COLO668 (cell line): Measurements from ENCODE around the gene TRNT1.

Experiments used
- DNase-seq: peaks from one replicate; lab custom pipeline; 2025; ENCODE audit not compliant: unreplicated experiment; lab: John Stamatoyannopoulos, UW

Gene TRNT1

DNA sequence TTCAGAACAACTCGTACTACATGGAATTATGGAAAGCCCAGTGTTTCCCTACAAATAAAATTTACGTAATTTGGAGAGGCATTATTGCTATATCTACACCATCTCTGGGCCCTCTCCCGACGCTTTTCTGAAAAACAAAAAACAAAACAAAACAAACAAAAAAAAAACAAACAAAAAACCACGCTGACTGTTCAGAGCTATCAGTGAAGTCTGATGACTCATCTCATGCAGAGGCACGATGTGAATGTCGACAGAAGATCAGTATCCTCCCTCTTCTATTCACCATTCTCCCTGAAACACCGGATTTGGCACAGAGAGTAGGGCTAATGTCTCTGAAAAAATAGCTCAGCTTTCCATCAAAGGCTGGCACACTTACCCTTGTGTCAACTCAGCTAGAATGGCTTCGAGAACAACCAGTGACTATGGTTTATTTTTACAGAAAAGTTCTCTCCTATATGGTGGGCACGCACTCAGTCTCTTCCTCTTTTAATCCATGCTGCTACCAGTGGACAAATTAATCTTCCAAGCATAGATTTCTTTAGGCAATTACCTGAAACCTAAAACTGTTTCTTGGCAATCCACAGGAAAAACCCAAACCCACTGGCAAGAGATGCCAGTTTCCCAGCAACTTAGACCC lies 51.2 kb downstream of the TRNT1 start:
- no peak for DNase-seq

DNA sequence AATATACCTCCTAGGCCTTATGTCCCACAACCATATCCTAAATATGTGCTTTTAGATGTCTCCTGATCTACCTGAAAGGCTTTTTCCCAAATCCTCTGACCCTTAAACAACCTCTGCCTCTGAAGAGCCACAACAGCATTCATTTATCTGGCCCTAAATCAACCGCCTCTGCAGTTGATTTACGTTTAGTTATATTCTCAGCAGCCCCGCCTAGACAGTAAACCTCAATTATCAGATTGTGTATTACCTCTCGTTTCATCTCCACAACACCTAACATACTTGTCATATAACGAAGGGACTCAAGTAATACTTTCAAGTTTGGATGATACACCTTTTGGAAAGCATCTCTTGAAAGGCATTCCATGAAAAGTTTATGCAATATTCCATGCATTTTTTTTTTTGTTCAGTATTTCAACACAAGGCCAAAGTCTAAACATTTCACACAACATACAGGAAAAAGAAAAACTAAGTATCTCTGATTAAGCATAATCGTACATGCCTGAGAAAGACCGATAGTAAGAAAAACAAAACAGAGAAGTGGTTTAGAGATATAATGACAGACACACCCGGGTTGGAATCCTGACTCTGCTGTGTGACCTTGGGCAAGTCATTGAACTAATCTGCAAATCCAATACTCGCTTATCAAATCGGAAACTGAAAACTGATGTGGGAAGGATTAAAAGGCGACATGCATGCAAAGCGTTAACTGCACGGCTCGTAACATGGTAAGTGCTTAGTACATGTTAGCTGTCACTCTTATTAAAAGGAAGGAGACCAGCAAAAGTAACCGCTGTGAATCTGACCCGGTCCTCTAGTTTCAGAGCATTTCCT lies 52.0 kb downstream of the TRNT1 start:
- no peak for DNase-seq

DNA sequence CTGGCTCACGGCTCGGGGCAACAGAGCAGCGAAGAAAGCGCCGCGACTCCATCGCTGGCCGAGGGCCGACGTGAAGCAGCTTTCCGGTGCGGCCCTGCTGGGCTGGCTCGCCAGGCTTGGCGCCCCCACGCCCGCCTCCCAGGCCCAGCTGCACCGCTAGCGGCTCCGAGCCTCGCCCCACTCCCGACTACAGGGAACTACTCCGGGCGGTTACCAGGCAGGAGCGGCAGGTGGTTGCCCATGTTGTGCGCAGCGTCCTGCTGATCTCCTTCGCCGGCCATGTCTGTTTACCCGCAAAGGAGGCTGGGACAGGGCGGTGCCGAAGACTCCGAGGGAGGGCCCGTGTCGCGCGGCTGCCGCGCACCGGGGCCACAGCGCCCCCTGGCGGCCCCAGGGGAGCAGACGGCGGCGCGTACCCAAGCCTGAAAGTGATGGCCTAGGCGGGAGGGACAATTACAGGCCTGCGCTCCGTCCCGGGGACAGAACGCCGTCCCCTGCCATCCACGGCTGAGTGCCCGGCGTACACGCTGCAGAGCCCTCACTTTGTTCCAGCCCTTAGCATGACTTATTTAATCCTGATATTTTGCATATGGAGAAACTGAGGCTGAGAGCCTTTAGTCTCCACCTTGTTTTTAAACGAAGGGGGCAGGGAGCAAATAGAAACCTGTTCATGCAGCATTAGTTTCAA lies 52.8 kb downstream of the TRNT1 start, which contains the start of gene CRBN:
CRBN (minus strand) TSS at position 285 of the 688 bp plus-strand sequence; CDS start at position 281, 4 bp downstream.
- DNase-seq = peak; percentile 82

DNA sequence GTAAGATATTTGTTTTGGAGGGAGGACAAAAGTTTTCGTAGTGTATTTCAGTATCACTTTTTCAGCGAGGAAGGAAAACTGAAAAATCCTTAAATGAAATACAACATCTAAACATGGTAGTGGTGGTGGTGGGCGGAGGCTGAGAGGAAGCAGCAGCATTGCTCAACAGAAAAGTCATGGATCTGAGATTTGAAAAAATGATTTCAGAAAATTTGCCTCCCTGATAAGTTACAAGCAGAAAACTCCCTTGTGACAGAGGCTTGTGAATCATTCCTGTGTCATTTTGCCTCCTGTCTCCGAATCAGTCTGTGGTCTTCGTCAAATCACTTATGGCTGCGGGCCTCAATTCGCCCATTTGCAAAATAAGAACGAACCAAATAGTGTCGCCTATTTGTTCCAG lies 53.7 kb downstream of the TRNT1 start:
- no peak for DNase-seq

DNA sequence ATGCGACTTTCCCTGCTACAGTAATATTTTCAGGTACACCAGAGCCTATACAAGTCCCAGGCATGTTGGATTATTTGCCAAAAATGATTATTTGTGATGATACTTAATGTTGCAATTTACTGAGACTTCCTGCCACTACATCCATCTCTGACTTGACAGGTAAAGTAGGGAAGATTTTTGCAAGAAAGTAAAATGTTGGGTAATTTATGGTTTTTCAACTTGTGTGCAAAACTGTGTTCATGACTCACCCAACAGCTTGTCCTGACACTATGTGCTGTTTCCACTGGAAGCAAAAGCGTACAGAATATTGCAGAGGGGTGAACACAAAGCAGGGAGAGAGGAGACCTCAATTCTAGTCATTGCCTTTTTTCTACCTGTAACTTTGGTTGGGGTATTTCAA lies 58.1 kb downstream of the TRNT1 start:
- DNase-seq = no peak

DNA sequence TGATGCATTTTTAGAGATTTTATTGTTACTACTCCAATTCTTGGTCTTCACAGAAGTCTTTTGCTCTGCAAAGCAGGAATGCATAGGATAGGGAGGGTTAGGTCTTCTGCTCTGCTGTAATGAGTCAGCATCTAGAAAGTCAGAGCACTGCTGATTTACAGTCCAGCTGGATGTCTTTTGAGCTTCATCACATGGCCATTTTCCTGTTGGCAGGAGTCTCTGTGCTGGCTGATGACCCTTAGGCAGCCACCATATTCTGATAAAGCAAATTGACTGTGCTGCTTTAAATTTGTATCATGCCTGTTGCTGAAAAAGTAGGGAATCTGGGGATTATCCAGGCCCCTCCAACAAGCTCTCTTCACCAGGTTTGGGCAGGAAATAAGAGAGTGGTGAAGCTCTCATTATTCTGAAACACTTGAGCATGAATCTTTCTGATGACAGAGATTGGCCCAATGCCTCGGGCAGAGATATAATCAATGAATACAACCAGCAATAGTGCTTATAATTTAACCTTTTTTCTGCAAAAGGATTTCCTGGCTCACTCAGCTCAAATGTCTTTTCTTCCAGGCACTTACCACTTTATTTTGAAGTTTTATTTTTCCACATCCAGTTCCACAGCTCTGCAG lies 62.5 kb downstream of the TRNT1 start:
- no peak for DNase-seq

DNA sequence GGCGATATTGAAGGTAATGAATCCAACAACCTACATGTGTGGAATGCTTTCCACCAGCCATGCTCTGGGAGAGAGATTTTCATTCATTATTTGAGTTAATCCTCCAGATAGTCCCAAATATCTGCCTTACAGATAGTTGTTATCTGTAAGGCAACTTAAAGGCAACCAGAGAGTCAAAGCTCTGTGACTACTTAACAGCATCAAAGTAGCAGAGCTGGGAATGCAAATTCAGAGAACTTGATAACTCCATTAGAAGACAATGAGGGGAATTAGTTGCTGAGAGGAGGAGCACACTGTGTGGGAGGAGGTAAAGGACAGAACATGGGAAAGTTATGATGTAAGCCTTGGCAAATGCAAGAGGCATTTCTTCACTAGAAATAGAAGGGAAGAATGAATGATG lies 63.2 kb downstream of the TRNT1 start:
- DNase-seq = no peak

- DNase-seq = no peak
Observed at GRCh38 chr3:3191675-3192285, 65.0 kb downstream of the TRNT1 start.

GRCh38 chr3:3192286-3192675 lies 65.5 kb downstream of the TRNT1 start:
- no peak for DNase-seq

DNA sequence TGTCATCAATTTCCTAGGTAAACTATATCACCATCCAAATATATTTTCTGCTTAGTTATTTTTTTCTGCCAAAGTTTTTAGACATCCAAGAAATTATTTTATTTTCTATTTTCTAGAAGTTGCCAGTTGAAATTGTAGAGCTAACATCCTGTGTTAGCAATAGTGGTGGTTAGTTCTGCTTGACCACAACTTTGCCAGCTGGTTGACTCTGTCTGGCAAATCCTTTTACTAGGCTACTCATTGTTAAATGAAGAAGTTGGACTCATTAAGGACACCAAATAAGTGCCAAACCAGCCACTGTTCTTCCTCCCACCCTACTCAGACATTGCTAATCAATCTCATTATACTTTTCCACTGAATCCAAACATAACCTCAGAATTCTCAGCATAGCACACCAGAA lies 68.1 kb downstream of the TRNT1 start:
- DNase-seq = no peak

GRCh38 chr3:3196148-3196861 lies 69.6 kb downstream of the TRNT1 start:
- DNase-seq = peak; percentile 0
